Caco-2 (cell line): ENCODE results near the gene GOSR2. TPM values are rescaled to one million over a fixed set of nuclear protein-coding genes. Genes with fewer than 3 reads are reported as not detected.

ENCODE experiments used
- BruUV-seq: library from RNA; stranded (reverse); fragments of 400-500 nt; replicated peaks from 2 replicates; lab custom pipeline; 2021; lab: Mats Ljungman, UMichigan
- CTCF ChIA-PET: fragments of 300-600 bp; sonication (Branson Sonifier 250); formaldehyde crosslinking; loops from one replicate; lab custom pipeline; 2022; ENCODE audit warnings: antibody characterized with exemption; lab: Charles Lee
- POLR2A ChIA-PET: fragments of 300-600 bp; sonication (Branson Sonifier 250); formaldehyde crosslinking; loops from one replicate; lab custom pipeline; 2022; ENCODE audit warnings: antibody characterized with exemption; lab: Charles Lee
- DNase-seq, 2 experiments: peaks; one replicate each; pipeline versions ENCODE4 v3.0.0 to v3.0.0-alpha.2; 2020 to 2022
- H3K27me3 ChIP-seq: replicated peaks from 2 replicates; pipeline ENCODE4 v1.6.0; 2011; ENCODE audit warnings: low read length; ENCODE audit not compliant: control insufficient read depth, insufficient read depth
- H3K36me3 ChIP-seq: 2 replicates; pipeline ENCODE4 v1.5.1; 2011; ENCODE audit warnings: low read length; ENCODE audit not compliant: control insufficient read depth, insufficient read depth
- H3K4me1 ChIP-seq: fragments of 250-450 bp; sonication (Bioruptor Pico); 2 replicates; pipeline ENCODE4 v1.5.1; 2020; ENCODE audit warnings: mild to moderate bottlenecking
- H3K4me3 ChIP-seq: 2 replicates; pipeline ENCODE4 v1.5.1; 2011; ENCODE audit warnings: low read depth, mild to moderate bottlenecking, control low read depth, low read length
- H3K9me3 ChIP-seq: fragments of 250-450 bp; sonication (Bioruptor Pico); 2 replicates; pipeline ENCODE4 v1.5.1; 2020; ENCODE audit warnings: mild to moderate bottlenecking, moderate library complexity
- H3K27ac Mint-ChIP-seq: one replicate; pipeline ENCODE4 v1.8.0; 2022; ENCODE audit warnings: mixed read lengths; ENCODE audit not compliant: unreplicated experiment
- H3K27me3 Mint-ChIP-seq: one replicate; pipeline ENCODE4 v1.8.0; 2022; ENCODE audit warnings: mixed read lengths; ENCODE audit not compliant: insufficient read depth, unreplicated experiment
- H3K36me3 Mint-ChIP-seq: one replicate; pipeline ENCODE4 v1.8.0; 2022; ENCODE audit warnings: mild to moderate bottlenecking, mixed read lengths; ENCODE audit not compliant: insufficient read depth, unreplicated experiment
- H3K4me1 Mint-ChIP-seq: one replicate; pipeline ENCODE4 v1.8.0; 2022; ENCODE audit warnings: low read depth, mixed read lengths; ENCODE audit not compliant: unreplicated experiment
- H3K4me3 Mint-ChIP-seq: one replicate; pipeline ENCODE4 v1.8.0; 2022; ENCODE audit warnings: mild to moderate bottlenecking, moderate library complexity, mixed read lengths; ENCODE audit not compliant: unreplicated experiment
- H3K9me3 Mint-ChIP-seq: one replicate; pipeline ENCODE4 v1.8.0; 2022; ENCODE audit warnings: mixed read lengths; ENCODE audit not compliant: unreplicated experiment
- CTCF ChIP-seq, 2 experiments: fragments of 200-600 bp in 1 of 2; IDR thresholded peaks; 1 replicate in 1 of 2; 2 replicates in 1 of 2; pipeline versions ENCODE4 v1.5.1 to v1.8.0; 2011 to 2022; ENCODE audit warnings: antibody characterized with exemption in 1 of 2, control low read depth in 1 of 2, inconsistent platforms in 1 of 2, low read depth in 1 of 2, low read length in 1 of 2, mild to moderate bottlenecking in 1 of 2, moderate library complexity in 1 of 2; ENCODE audit not compliant: insufficient read depth in 1 of 2, severe bottlenecking in 1 of 2, unreplicated experiment in 1 of 2
- intact Hi-C: fragments of 100-400 bp; cut with micrococcal nuclease; formaldehyde crosslinking; loops from one replicate; pipeline ENCODE4 v1.10.0; 2022; ENCODE audit not compliant: unreplicated experiment
- total RNA-seq: library from RNA; stranded (reverse); gene quantifications from 2 replicates; pipeline ENCODE4 v1.2.3, GENCODE V29; 2022

Gene GOSR2
- total RNA-seq, 1 experiment from 2014 or later = 84.0 TPM

DNA sequence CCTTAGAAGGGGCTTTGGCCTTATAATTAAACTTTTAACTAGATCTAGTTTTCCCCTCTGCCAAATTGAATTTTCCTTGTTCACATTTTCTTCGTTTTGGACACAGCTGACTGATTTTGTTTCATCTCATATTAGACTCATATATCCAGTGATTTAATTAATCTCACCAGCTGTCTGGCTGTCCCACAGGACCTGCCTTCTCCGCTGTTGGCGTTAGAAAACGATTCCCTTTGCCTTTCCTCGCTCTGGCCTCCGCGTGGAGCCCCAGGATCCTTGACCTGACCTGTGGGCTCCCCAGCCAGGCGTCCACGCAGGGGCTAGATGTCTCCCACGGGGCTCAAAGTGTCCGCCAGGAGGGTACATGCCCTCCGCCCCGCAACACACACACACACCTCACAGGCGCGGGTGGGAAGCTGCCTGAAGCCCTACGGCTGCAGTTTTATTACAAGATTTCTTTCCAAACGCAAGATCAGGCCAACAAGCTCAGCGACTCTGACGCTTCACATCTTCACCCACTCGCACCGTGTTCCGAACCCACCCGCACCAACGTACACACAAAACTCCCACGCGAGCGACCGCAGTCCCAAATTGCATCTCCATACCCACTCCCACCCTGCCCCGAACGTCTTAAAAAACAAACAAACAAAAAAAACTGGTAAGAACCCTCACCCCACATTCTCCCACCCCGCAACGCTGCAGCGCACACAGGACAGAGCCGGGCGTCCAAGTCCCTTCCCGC, 55.0 kb downstream of the GOSR2 start:
- CTCF ChIA-PET = interaction anchor here (1.0 kb wide), 1 partner anchor 35 kb away, joined by 3 read pairs; no protein-coding TSS in a partner anchor
- Histone ChIP-seq H3K4me1 (peaks cover 8% of the 10 kb centered on the region; the same call in 1 of the 2 replicates), H3K36me3 (no peaks in the 10 kb centered on the region), H3K27me3 (peaks cover 6% of the 10 kb centered on the region), H3K9me3 (no peaks in the 10 kb centered on the region), H3K4me3 (peak overlapping the region; percentile 46)
- Mint-ChIP-seq H3K4me1 (peaks cover 6% of the 10 kb centered on the region), H3K4me3 (peak overlapping the region; percentile 2), H3K36me3 (no peaks in the 10 kb centered on the region), H3K27me3 (peaks cover 33% of the 10 kb centered on the region), H3K27ac (no peak overlapping the region), H3K9me3 (no peaks in the 10 kb centered on the region)
- TF ChIP-seq CTCF (IDR thresholded peaks at IDR 0.05; ENCODE audit: insufficient read depth in 1 of 2, low read depth in 1 of 2, low read length in 1 of 2, severe bottlenecking in 1 of 2, unreplicated experiment in 1 of 2) = no peak
- no peak for DNase-seq
- BruUV-seq = no TSS peak
- POLR2A ChIA-PET = interaction anchor here (0.6 kb wide), 1 partner anchor 9 kb away, joined by 4 read pairs; no protein-coding TSS in a partner anchor
- intact Hi-C loops = no loop called here

DNA sequence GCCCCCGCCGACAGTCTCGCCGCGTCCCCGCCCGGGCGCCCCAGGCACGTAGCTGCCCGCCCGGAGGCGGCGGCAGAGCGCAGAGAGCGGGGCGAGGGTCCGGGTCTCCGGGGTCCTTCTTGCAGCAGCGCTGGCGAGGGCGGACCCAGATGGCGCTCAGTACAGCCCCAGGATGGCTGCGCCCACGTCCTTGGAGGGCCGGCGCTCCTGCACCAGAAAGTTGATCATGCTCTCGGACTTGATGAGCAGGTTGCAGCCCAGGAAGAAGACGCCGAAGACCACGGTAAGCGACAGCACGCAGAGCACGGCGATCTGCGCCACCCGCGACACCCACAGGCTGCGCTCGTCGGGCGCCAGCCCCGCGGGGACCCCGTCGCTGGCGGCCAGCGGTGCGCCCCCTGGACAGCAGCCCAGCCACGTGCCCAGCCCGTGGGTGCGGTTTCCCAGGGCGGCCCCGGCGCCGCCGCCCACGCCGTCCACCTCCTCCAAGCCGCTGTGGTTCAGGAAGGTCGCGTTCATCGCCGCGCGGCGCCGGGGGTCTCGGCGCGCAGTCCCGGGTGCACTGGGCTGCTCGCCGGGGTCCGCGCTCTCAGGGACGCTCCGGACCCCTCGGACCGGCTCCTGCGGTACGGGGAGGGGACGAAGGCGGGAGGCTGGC, 55.7 kb downstream of the GOSR2 start:
- Histone ChIP-seq H3K4me3 (peak overlapping the region; percentile 46), H3K27me3 (peaks cover 6% of the 10 kb centered on the region), H3K4me1 (peaks cover 8% of the 10 kb centered on the region; the same call in 1 of the 2 replicates), H3K36me3 (no peaks in the 10 kb centered on the region), H3K9me3 (no peaks in the 10 kb centered on the region)
- intact Hi-C loops = no loop called here
- ChIA-PET POLR2A (no interaction called here), CTCF (interaction anchor here (0.6 kb wide), 1 partner anchor 8 kb away, joined by 3 read pairs; no protein-coding TSS in a partner anchor)
- Mint-ChIP-seq H3K27ac (no peak overlapping the region), H3K9me3 (no peaks in the 10 kb centered on the region), H3K4me1 (peaks cover 6% of the 10 kb centered on the region), H3K4me3 (peak overlapping the region; percentile 2), H3K27me3 (peaks cover 29% of the 10 kb centered on the region), H3K36me3 (no peaks in the 10 kb centered on the region)
- DNase-seq = peak in 1 of 2 experiments; percentile 10
- BruUV-seq = no TSS peak
- no peak for TF ChIP-seq CTCF (IDR thresholded peaks at IDR 0.05; ENCODE audit: insufficient read depth in 1 of 2, low read depth in 1 of 2, low read length in 1 of 2, severe bottlenecking in 1 of 2, unreplicated experiment in 1 of 2)

- no peak for TF ChIP-seq CTCF (IDR thresholded peaks at IDR 0.05; ENCODE audit: insufficient read depth in 1 of 2, low read depth in 1 of 2, low read length in 1 of 2, severe bottlenecking in 1 of 2, unreplicated experiment in 1 of 2)
- Mint-ChIP-seq H3K36me3 (no peaks in the 10 kb centered on the region), H3K27ac (no peak within 1 kb of the TSS), H3K27me3 (peaks cover 25% of the 10 kb centered on the region), H3K4me1 (peaks cover 6% of the 10 kb centered on the region), H3K4me3 (peak within 1 kb of the TSS; percentile 2), H3K9me3 (no peaks in the 10 kb centered on the region)
- Histone ChIP-seq H3K4me3 (peak within 1 kb of the TSS; percentile 46), H3K9me3 (no peaks in the 10 kb centered on the region), H3K27me3 (peaks cover 6% of the 10 kb centered on the region), H3K4me1 (peaks cover 8% of the 10 kb centered on the region; the same call in 1 of the 2 replicates), H3K36me3 (no peaks in the 10 kb centered on the region)
- BruUV-seq = no TSS peak
- peak in 1 of 2 experiments; percentile 53 for DNase-seq
- CTCF ChIA-PET = interaction anchor here (0.6 kb wide), 2 partner anchors 9 to 28 kb away, joined by 3 read pairs; no protein-coding TSS in a partner anchor
- intact Hi-C loops = no loop called here
- POLR2A ChIA-PET = no interaction called here
Measured at GRCh38 chr17:46979147-46979863, 56.3 kb downstream of the GOSR2 start, which contains the start of gene RPRML. TSS of gene RPRML (minus strand) at chr17:46979253. CDS start at chr17:46979007, 246 bp downstream.
